Mucosa of descending colon (tissue), 3 donors: Measurements from ENCODE around the gene SMARCA2. TPM values are rescaled to one million over a fixed set of nuclear protein-coding genes. Genes with fewer than 3 reads are reported as not detected.
A peak's percentile ranks its signal among the peaks of the same experiment; 100 is the strongest.

Source experiments
- ATAC-seq: fragments of 200-7000 bp; cut with Tn5 transposase; one replicate; pipeline ENCODE4 v1.9.1; 2020; ENCODE audit warnings: mild to moderate bottlenecking, moderate library complexity
- DNase-seq, 3 donors: peaks; one replicate each; pipeline ENCODE4 v3.0.0-alpha.2; 2020
- H3K36me3 ChIP-seq: fragments of 200-600 bp; one replicate; pipeline ENCODE4 v1.8.0; 2021; ENCODE audit warnings: low read depth, mild to moderate bottlenecking
- H3K4me1 ChIP-seq: fragments of 200-600 bp; one replicate; pipeline ENCODE4 v1.8.0; 2021; ENCODE audit warnings: low read depth, mild to moderate bottlenecking
- H3K4me3 ChIP-seq: fragments of 200-600 bp; one replicate; pipeline ENCODE4 v1.8.0; 2021; ENCODE audit warnings: mild to moderate bottlenecking
- H3K9me3 ChIP-seq: fragments of 200-600 bp; one replicate; pipeline ENCODE4 v1.8.0; 2021; ENCODE audit warnings: mild to moderate bottlenecking
- CTCF ChIP-seq: fragments of 200-600 bp; IDR thresholded peaks from one replicate; pipeline ENCODE4 v1.8.0; 2022; ENCODE audit warnings: antibody characterized with exemption, mild to moderate bottlenecking
- intact Hi-C, 2 donors: fragments of 100-400 bp; cut with DNase I in 1 of 2; cut with micrococcal nuclease in 1 of 2; formaldehyde crosslinking; loops; one replicate each; pipeline versions ENCODE4 v1.11.0 to v1.11.1; 2022; cut with DNase I, micrococcal nuclease
- total RNA-seq, 3 donors: library from RNA; stranded (reverse); fragmentation: NEBNext Ultra II Directional in 2 of 3; extraction: Animal tissue kit (Norgen Biotek cat#: 25700) in 2 of 3; gene quantifications; one replicate each; pipeline versions ENCODE4 v1.2.1 to v1.2.4, GENCODE V29; 2021 to 2023
- donor health status: DM: no; HTN: no; CAD: no; lungs with moderate emphysema.
- donor health status: DM: no; HTN: no; CAD: no.
- donor health status: DM: no; HTN: yes; CAD: no.

SMARCA2 gene
- total RNA-seq, 3 donors from 2014 or later = 105 to 131 (median 117) TPM

GRCh38 chr9:2151171-2151570 lies 136.0 kb downstream of the SMARCA2 start:
- DNase-seq = no peak
- TF ChIP-seq CTCF = no peak
- H3K4me3 ChIP-seq = no peak overlapping the region
- no peaks in the 10 kb centered on the region for H3K9me3 ChIP-seq
- intact Hi-C loops = no loop called here
- no peak for ATAC-seq
- H3K36me3 ChIP-seq = no peaks in the 10 kb centered on the region
- H3K4me1 ChIP-seq = peaks cover 6% of the 10 kb centered on the region

GRCh38 chr9:2152966-2153629 lies 138.0 kb downstream of the SMARCA2 start:
- intact Hi-C loops = no loop called here
- TF ChIP-seq CTCF = no peak
- DNase-seq (no peak), ATAC-seq (no peak)
- Histone ChIP-seq H3K9me3 (no peaks in the 10 kb centered on the region), H3K36me3 (no peaks in the 10 kb centered on the region), H3K4me1 (peaks cover 16% of the 10 kb centered on the region), H3K4me3 (no peak overlapping the region)

- Histone ChIP-seq H3K4me1 (peaks cover 16% of the 10 kb centered on the region), H3K9me3 (no peaks in the 10 kb centered on the region), H3K36me3 (no peaks in the 10 kb centered on the region), H3K4me3 (no peak overlapping the region)
- intact Hi-C loops = no loop called here
- ATAC-seq = peak; percentile 54
- DNase-seq = no peak
- TF ChIP-seq CTCF = no peak
These were observed 138.6 kb downstream of the SMARCA2 start for GRCh38 chr9:2153630-2154217.

GRCh38 chr9:2154731-2155130 lies 139.6 kb downstream of the SMARCA2 start:
- H3K4me3 ChIP-seq = no peak overlapping the region

GRCh38 chr9:2155966-2156365 lies 140.8 kb downstream of the SMARCA2 start:
- intact Hi-C loops = no loop called here
- no peak for DNase-seq
- Histone ChIP-seq H3K36me3 (no peaks in the 10 kb centered on the region), H3K4me1 (peaks cover 16% of the 10 kb centered on the region), H3K9me3 (no peaks in the 10 kb centered on the region), H3K4me3 (no peak overlapping the region)
- no peak for ATAC-seq
- TF ChIP-seq CTCF = no peak

More at GRCh38 chr9:2154731-2155130, 139.6 kb downstream of the SMARCA2 start:
- intact Hi-C loops = no loop called here
- Histone ChIP-seq H3K4me1 (peaks cover 16% of the 10 kb centered on the region), H3K9me3 (no peaks in the 10 kb centered on the region), H3K36me3 (no peaks in the 10 kb centered on the region)
- no peak for TF ChIP-seq CTCF
- ATAC-seq (no peak), DNase-seq (no peak)
